Kidney (tissue), 14 donors: ENCODE results near the gene PLEKHH2. TPM values are rescaled to one million over a fixed set of nuclear protein-coding genes. Genes with fewer than 3 reads are reported as not detected.
A peak's percentile ranks its signal among the peaks of the same experiment; 100 is the strongest.

ENCODE experiments used
- DNase-seq, 5 donors: peaks; one replicate each; pipeline ENCODE4 v3.0.0-alpha.2; 2013 to 2020
- FAIRE-seq: peaks from 2 replicates; lab custom pipeline; 2012; peaks lifted over from hg19 to GRCh38; lab: Jason Lieb, UNC
- H3K27ac ChIP-seq, 2 donors: one replicate each; pipeline ENCODE4 v1.7.0; 2013; ENCODE audit warnings: low read depth in 2 of 2, low read length in 2 of 2, inconsistent platforms in 1 of 2
- H3K27me3 ChIP-seq: one replicate; pipeline ENCODE4 v1.7.1; 2013; ENCODE audit warnings: low read length, inconsistent platforms; ENCODE audit not compliant: control insufficient read depth, insufficient read depth
- H3K36me3 ChIP-seq, 3 donors: one replicate each; pipeline versions ENCODE4 v1.7.0 to v1.7.1; 2013; ENCODE audit warnings: low read length in 3 of 3, control low read depth in 1 of 3, inconsistent platforms in 1 of 3; ENCODE audit not compliant: insufficient read depth in 3 of 3, control insufficient read depth in 2 of 3
- H3K4me1 ChIP-seq, 3 donors: one replicate each; pipeline versions ENCODE4 v1.7.0 to v1.7.1; 2013; ENCODE audit warnings: low read length in 3 of 3, inconsistent platforms in 1 of 3, low read depth in 1 of 3; ENCODE audit not compliant: control insufficient read depth in 2 of 3, insufficient read depth in 2 of 3
- H3K4me3 ChIP-seq, 3 donors: one replicate each; pipeline versions ENCODE4 v1.7.0 to v1.8.1; 2013; ENCODE audit warnings: low read length in 3 of 3, control low read depth in 1 of 3, inconsistent platforms in 1 of 3
- H3K9ac ChIP-seq, 3 donors: one replicate each; pipeline versions ENCODE4 v1.7.0 to v1.7.1; 2013; ENCODE audit warnings: low read length in 3 of 3, control low read depth in 1 of 3, inconsistent platforms in 1 of 3
- H3K9me3 ChIP-seq, 3 donors: one replicate each; pipeline versions ENCODE4 v1.7.0 to v1.7.1; 2013; ENCODE audit warnings: low read length in 3 of 3, control low read depth in 1 of 3, inconsistent platforms in 1 of 3; ENCODE audit not compliant: control insufficient read depth in 2 of 3, insufficient read depth in 1 of 3
- intact Hi-C: fragments of 100-400 bp; cut with DNase I; formaldehyde crosslinking; loops from one replicate; pipeline ENCODE4 v1.11.1; 2022
- polyA plus RNA-seq: library from polyadenylated mRNA; stranded (reverse); fragments of 350-450 nt; fragmentation: Illumina TruSeq; extraction: RNeasy Lipid Tissue Mini Kit (QIAGEN cat#74804); gene quantifications from one replicate; pipeline ENCODE4 v1.2.3, GENCODE V29; 2014; ENCODE audit warnings: low read depth, low replicate concordance; ENCODE audit not compliant: insufficient read depth
- total RNA-seq: library from RNA; stranded (reverse); fragmentation: NEBNext Ultra II Directional; extraction: Animal tissue kit (Norgen Biotek cat#: 25700); gene quantifications from one replicate; pipeline ENCODE4 v1.2.1, GENCODE V29; 2021
- TF ChIP-seq, protein P1 (sequence below): IDR thresholded peaks from 3 replicates; pipeline ENCODE4 v1.5.1; 2012; ENCODE audit warnings: mild to moderate bottlenecking, moderate library complexity, borderline replicate concordance; ENCODE audit not compliant: insufficient read depth; ENCODE audit errors: extremely low read depth
- donor health status: control.
- donor health status: control.
- donor health status: control.
- donor health status: control.
- donor health status: control.
- donor health status: DM: yes; HTN: yes; CAD: no.
- donor health status: Normal renal cell carcinoma (clear cell type).

The PLEKHH2 gene
- total and polyA plus RNA-seq, 2 donors from 2014 or later, result 4.3 to 25.0 TPM

DNA sequence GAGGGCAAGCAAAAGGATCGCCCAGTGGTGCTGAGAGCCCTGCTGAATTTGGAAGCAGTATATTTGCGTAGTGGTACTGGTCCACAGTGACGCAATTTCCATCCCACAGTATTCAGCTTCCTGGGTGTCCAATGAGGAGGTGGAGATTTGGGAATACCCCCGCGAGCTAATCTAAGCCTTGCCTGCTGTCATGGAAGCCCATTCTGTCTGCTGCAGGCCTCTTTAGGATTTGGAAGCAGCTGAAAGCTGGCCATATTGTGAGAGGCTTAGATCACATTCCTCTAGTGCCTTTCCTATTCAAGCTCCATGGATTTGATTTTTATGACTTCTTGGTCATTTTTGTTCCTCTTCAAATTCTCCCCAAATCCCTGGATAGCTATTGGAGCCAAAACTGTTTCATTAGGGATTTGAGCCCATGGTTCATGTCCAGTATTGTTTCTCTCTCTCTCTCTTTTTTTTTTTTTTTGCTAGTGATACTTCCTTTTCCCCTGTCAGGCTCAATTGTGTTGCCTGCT, 114.5 kb downstream of the PLEKHH2 start:
- H3K27ac ChIP-seq, result no peak overlapping the region
- H3K9me3 ChIP-seq, result no peaks in the 10 kb centered on the region
- intact Hi-C loops, result no loop called here
- H3K4me3 ChIP-seq, result no peak overlapping the region
- DNase-seq (no peak), FAIRE-seq (no peak)
- TF ChIP-seq, protein P1, sequence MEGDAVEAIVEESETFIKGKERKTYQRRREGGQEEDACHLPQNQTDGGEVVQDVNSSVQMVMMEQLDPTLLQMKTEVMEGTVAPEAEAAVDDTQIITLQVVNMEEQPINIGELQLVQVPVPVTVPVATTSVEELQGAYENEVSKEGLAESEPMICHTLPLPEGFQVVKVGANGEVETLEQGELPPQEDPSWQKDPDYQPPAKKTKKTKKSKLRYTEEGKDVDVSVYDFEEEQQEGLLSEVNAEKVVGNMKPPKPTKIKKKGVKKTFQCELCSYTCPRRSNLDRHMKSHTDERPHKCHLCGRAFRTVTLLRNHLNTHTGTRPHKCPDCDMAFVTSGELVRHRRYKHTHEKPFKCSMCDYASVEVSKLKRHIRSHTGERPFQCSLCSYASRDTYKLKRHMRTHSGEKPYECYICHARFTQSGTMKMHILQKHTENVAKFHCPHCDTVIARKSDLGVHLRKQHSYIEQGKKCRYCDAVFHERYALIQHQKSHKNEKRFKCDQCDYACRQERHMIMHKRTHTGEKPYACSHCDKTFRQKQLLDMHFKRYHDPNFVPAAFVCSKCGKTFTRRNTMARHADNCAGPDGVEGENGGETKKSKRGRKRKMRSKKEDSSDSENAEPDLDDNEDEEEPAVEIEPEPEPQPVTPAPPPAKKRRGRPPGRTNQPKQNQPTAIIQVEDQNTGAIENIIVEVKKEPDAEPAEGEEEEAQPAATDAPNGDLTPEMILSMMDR, result no peak
- H3K9ac ChIP-seq, result no peak overlapping the region
- H3K27me3 ChIP-seq, result no peaks in the 10 kb centered on the region
- peaks cover 0 to 6% (median 0%) of the 10 kb centered on the region in 3 donors for H3K4me1 ChIP-seq
- H3K36me3 ChIP-seq, result no peaks in the 10 kb centered on the region

DNA sequence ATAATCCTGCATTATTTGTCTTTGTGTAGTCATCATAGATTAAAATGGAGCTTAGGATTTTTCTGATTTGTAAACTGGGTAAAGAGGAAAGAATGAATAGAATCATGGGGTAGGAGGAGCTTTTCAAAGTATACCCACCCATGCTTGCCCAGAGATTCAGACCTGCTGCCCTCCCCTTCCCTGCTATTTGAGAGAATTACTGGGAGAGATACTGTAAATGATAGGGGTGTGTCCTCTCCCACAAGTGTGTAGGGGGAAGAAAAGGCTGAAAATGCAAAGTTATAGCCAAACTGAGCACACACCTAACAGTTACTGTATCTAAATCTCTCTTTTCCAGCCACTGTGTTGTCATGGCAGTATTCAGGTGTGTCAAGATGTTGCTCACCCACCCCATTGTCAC, 115.2 kb downstream of the PLEKHH2 start:
- H3K27ac ChIP-seq, result no peak overlapping the region
- no peak overlapping the region for H3K4me3 ChIP-seq
- H3K4me1 ChIP-seq, result peaks cover 0 to 6% (median 0%) of the 10 kb centered on the region in 3 donors
- H3K9me3 ChIP-seq, result no peaks in the 10 kb centered on the region
- FAIRE-seq, result no peak
- H3K27me3 ChIP-seq, result no peaks in the 10 kb centered on the region
- TF ChIP-seq, protein P1, result no peak
- intact Hi-C loops, result no loop called here
- H3K9ac ChIP-seq, result no peak overlapping the region
- no peak for DNase-seq
- H3K36me3 ChIP-seq, result no peaks in the 10 kb centered on the region

DNA sequence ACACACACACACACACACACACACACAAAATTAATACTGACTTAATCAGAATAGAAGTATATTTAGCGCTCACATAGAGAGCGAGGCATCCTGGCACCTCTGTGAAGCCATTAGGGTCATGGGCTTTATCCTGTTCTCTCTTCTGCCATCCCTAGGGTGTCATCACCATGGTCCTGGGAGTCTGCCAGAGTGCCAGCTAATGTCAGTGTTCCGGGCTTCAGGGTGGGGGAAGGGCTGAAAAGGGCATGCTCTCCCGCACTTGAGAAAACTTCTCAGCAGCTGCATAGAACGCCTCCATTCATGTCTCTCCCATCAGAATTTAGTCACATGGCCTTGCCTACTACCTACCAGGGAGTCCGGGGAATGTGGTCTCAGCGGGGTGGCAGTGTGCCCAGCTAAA, 117.1 kb downstream of the PLEKHH2 start:
- no peak for FAIRE-seq
- intact Hi-C loops, result no loop called here
- TF ChIP-seq, protein P1, result no peak

DNA sequence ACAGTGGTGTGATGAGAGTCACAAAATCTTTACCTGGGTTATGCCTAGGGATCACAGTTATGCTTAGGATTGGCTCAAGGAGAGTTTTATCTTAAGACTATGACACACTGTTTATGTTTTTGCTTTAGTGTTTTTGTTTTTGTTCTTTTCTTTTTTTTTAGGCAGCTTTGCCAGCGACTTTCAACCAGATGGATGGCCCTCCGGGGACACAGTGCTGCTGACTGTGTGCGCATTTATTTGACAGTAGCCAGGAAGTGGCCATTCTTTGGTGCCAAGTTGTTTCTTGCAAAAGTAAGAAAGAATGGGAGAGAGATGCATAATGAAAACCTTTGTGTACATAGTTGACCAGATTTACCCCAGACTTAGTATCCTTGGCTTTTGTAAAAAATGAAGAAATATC, 121.7 kb downstream of the PLEKHH2 start:
- Histone ChIP-seq H3K9me3 (no peaks in the 10 kb centered on the region), H3K36me3 (no peaks in the 10 kb centered on the region), H3K9ac (no peak overlapping the region), H3K4me1 (peaks cover 5 to 7% (median 6%) of the 10 kb centered on the region in 3 donors), H3K27me3 (no peaks in the 10 kb centered on the region), H3K4me3 (no peak overlapping the region), H3K27ac (peak overlapping the region; percentile 7 to 56)
- intact Hi-C loops, result no loop called here
- FAIRE-seq, result no peak
- TF ChIP-seq, protein P1, result no peak
- peak in 1 of 5 donors; percentile 58 for DNase-seq

More for the DNA sequence above, 117.1 kb downstream of the PLEKHH2 start:
- Histone ChIP-seq H3K27ac (no peak overlapping the region), H3K4me1 (peaks cover 2 to 13% (median 3%) of the 10 kb centered on the region in 3 donors), H3K4me3 (no peak overlapping the region), H3K36me3 (no peaks in the 10 kb centered on the region), H3K9me3 (no peaks in the 10 kb centered on the region), H3K9ac (no peak overlapping the region), H3K27me3 (no peaks in the 10 kb centered on the region)
- DNase-seq, result no peak
